Activated naive CD4-positive, alpha-beta T cell (primary cell): ENCODE measurements around the gene PDE5A.
"Not testable (repeated sequence)": the region's sequence is repeated elsewhere in the genome, so short reads cannot be mapped to it uniquely, and the experiment has no call there.

Experiments used
- DNase-seq, 4 experiments: peaks; one replicate each; lab custom pipeline; 2025; lab: John Stamatoyannopoulos, UW

The PDE5A gene

DNA sequence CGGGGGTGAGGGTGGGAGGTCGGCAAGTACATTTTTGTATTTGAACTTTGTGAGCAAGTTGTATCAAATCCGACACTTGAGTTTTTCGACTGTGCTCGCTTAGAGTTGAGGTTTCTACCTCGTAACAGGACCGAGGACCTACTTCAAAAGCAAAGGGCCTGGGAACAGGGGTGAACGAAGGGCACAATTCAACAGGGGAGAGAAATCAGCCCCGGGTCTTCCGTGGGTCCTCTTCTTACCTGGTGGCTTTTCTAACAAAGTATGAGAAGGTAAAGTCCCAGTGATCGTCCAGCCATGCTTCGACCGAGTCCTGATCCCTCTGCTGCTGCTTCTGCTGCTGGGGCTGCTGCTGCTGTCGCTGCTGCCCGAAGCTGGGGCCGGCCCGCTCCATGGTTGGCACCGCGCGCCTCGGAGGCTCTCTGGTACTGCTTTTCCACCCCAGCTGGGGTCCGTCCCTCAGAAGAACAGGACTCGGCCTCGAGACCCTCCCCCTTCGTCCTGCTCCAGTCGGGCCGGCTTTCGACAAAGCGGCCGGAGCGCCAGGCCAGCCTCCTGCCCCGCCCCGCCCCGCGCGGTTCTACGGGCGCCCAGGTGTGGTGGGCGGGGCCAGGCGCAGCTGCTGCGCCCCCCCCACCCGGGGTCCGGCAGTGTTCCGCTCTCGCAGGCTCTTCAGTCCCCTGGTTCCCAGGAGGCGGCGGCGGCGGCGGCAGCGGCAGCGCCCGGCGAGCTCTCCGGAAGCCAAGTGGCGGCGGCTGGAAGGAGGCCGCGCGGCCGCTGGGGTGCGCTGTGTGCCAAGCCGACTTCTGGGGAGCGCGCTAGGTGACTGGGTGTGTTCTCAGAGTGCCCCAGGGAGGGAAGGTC is at the start of gene PDE5A:
PDE5A (minus strand) TSS at position 524 of the 861 bp plus-strand sequence; CDS start at position 391, 133 bp downstream.
- DNase-seq, result peak; percentile 22 to 71 (median 42)

DNA sequence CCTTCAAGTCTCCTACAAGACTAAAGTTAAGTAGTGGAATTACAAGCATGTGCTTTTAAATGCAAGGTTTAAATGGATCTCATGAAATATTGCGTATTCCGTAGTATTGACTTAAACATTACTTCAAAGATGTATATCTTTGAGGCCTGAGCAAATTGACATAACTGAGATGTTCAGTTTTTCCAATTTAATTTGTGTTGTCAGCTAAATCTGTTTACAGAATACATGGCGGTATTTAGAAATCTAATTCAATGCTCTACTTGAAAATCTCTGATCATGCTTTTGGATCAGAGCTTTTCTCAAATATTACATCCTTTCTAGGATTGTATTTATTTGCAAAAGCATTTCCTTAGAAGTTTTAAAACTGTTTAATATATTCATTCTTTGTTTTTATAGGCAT is 47.5 kb upstream of the PDE5A start:
- DNase-seq, result no peak

DNA sequence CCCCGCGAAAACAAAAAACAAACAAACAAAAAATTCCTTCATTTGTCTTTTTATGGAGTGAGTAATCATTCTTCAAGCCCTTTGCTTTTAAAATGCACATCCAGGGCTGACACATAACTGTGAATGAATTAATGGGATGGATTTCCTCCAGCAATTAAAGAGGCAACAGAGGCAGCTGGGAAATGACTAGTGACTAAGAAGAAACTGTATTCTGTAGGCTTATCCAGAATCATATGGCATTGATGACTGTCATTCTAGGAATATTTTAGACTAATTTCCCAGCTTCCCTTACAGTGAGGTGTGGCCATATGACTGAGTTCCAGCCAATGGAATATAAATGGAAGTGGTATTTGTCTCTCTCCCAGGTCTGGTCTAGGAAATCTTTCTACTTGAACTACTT is 46.8 kb upstream of the PDE5A start:
- no peak for DNase-seq

DNA sequence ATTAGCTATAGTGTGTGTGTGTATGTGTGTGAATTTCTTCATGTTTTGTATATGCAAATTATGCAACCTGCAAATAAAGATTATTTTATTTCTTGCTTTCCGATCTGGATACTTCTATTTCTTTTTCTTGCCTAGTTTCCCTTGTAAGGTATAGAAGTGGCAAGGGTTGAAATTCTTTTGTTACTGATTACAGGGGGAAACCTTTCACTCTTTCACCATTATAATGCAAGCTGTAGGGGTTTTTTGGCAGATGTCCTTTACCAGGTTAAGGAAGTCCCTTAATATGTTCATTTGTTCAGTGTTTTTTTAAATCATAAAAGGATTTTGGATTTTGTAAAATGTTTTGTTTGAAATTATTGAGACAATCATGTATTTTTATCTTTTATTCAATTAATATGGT is 44.3 kb upstream of the PDE5A start:
- DNase-seq, result no peak

DNA sequence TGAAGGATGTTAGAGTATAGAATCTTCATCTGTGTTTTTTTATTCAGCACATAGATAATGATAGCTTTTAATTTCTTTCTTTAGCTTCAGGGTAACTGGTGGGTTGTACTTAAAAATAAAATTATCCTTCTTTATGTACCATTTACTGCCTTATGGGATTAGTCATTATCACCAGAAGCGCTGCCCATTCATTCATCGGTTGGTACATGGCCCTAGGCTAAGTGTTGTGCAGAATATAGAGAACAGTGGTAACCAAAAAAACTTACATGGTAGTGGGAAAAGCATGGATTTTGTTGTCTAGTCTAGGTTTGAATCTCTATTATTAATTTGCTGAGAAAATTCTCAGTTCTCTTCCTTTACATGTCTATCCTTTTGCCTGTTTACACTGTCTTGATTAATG is 43.5 kb upstream of the PDE5A start:
- DNase-seq, result no peak

DNA sequence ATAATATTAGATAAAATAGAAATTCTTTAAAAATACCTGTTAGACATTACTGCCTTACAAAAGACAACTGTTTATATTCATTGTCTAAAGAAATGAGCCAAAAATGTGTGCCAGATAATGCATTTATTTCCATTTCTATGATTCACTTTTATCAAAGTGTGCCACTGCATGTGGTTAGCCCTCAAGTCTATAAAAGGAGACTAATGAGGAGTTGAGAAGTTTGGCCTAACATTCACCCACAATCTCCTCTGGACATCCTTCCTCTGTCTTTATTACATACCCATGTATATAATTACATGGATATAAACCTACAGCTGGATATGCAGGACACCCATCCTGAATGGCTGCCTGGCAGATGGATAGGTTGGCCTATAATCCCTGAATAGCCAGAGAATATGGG is 42.6 kb upstream of the PDE5A start:
- no peak for DNase-seq

DNA sequence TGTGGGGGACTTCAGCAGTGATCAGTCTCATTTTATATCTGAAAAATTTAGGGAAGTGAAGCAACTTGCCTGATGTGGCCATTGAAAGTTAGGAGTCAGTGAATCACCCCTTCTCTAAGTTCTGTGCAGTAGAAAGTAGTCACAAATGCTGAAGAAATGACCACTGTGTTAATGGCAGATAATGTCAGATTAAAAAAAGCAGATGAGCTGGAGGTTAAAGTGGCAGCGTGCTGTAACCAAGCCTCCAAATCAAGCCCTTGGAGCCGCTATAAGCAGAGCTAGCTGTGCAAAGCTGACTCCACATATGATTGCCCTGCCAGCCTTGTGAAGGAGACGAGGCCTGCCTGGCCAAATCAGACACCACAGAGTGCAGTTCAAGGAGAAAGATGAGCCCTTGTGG is 39.2 kb upstream of the PDE5A start:
- DNase-seq, result no peak

DNA sequence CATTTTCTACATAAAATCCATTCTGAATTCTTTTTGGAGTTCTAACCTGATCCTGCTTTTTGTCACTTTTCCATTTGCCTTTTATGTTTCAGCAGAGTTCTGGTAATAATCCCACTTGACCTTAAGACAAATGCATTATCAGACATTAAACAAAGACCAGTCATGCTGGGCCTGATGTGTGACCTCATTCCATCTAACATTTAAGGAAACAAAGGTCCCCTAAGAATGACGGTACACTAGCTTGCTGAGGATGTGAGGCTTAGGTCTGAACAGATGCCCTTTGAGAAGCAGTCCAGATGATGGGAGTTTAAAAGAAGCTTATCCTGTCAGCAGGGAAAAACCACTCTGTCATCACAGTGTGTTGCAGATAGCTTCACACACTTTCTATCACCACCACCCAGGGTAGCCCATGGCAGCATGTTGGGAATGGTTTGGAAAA is 38.1 kb upstream of the PDE5A start:
- no peak for DNase-seq

DNA sequence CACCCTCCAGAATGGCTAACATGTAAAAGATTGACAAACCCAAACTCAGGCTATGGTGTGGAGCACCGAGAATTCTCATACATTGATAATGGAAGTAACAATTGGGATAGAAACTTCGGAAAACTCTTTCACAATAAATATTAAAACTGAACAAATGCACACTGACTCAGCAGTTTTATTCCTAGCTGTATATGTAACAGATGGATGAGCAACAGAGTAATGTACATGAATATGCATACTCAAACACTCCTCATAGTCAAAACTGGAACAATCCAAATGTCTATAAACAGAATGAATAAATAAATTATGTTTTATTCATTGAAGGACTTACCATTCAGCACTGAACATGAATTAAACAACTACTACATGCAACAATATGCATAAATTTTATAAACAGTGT is 37.1 kb upstream of the PDE5A start:
- DNase-seq, result no peak

DNA sequence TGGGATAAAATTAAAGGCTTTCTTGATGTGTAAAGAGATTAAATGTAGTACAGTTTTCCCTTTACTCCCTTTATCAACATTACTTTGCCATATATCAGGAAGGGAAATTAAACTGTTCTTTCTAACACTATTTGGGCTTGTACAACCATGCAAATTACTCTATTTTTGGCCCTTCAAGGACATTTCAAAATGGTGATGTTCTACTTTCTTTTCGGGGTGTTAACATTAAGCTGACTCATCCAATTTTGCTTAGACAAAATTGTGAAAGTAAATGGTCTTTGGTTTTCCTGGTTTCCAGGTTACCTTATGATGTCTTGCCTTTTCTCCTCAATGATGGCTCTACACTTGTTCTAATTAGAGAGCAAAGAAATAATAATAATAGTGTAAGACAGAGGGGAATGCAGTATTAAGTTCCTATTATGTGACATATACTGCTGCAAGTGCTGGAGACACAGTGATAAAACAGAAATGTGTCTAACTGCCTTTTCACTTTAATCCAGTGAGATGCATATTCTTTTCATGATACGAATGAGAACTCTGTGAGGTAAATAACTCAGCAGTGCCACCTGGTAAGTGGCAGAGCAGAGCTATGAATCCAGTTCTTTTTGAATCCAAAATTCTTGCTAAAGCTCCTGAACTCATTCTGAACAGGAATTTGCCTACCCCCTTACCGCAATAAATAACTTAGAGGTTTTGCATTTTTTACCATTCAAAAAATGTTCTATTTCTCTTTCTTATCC is 35.7 kb upstream of the PDE5A start:
- DNase-seq, result no peak

DNA sequence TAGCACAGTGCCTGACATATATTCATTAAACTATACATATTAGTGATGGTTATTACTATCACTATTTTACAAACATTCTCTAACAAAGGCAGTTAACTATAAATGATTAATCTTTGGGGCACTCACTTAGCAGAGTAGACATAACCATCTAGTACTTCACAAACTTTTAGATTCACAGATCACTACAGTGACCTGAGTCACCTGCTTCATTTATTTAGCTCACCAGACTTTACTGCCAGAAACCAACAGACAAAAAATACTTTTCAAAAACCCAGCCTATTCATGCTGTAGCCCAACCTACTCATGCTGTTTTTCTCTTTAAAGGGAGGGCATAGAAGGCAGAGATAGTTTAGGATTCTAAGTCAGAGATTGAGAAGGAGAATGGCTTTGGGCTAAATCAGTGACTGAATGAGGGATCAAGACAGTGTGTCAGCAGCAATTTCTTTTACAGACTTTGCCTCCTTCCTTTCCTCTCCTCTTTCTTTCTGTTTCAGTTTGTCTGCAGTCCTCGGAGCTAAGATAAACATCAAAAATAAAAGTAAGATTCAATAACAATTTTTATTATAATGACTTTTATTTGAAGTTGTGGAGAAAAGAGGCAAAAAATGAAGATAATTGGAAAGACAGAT is 34.7 kb upstream of the PDE5A start:
- no peak for DNase-seq

DNA sequence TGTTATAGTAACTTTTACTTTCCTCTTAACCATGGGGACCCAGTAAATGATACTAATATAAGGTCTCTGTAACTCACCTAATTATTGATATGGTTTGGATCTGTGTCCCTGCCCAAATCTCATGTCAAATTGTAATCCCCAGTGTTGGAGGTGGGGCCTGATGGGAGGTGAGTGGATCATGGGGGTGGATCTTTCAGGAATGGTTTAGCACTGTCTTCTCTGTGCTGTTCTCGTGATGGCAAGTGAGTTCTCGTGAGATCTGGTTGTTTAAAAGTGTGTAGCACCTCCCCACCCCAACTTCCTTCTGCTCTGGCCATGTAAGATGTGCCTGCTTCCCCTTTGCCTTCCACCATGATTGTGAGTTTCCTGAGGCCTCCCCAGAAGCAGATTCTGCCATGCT is 34.0 kb upstream of the PDE5A start:
- DNase-seq, result not testable (repeated sequence)

DNA sequence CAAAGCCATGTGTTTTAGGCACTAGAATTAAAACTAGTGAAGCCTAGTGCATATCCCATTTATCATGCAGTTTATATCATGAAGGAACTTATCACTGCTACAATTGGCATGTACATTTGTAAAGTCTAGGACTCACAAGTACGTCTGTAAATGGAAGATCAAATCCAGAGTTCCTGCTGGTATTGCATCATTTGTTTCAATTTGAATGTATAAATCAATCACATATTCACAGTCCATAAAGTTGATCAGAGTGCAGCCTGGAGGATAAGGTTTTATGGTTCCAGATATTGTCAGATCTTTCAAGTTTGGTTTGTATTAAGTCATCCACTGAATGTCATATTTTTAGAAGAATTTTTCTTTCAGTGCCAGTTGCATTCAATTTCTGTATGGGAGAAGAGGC is 32.6 kb upstream of the PDE5A start:
- DNase-seq, result no peak

DNA sequence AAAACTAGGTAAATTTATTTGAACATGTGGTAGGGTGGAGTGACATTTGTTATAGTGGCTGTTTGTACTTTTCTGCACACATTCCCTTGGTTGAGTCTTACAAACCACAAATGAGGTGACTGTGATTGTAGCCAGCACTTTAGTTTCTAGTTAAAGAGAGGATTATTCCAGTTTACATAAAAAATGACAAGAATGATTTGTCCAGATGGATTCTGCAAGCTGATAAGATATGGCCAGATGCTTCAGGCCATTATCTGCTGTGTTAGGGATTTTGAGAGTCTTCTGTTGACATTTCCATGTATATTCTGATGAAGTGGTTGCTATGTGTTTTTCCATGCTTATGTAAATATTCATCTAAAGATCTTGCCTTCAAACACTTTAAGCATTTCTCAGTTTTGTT is 31.0 kb upstream of the PDE5A start:
- no peak for DNase-seq

DNA sequence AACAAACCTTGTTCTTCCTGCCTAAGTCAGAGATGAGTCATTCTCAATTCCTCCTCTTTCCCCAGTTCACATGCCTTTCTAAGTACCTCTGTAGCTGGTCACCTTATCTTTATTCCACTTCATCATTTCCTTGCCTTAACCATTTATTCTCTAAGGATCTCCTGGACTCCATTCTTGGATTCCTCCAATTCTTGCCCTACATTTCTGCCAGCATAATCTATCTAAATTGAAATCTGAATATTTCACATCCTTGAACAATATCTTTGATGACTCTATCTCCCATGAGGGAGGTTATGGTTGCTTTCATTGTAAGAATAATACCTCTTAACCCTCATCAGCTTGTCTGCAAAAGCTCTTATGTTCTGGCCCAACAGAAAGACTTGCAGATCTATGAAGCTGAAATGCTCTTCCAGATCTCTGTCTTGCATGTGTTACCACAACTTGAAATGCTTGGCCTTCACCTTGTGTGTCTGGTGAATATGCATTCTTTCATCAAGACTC is 28.6 kb upstream of the PDE5A start:
- DNase-seq, result no peak

DNA sequence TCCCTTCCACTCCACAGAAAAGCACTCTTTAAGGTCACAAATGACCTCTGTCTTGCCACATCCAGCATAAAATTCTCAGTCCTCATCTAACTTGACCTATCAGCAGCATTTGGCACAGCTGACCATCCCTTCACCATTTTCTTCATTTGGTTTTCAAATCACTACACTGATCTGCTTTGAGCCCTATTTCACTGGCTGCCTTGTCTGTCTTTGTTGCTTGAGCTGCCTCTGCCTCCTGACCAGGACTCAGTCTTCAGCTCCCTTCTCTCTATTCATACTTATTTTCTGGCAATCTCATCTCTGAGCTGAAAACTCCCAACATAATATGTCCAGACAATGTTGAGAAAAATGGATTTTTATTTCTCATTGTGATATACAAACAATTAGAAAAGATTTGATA is 27.7 kb upstream of the PDE5A start:
- no peak for DNase-seq

DNA sequence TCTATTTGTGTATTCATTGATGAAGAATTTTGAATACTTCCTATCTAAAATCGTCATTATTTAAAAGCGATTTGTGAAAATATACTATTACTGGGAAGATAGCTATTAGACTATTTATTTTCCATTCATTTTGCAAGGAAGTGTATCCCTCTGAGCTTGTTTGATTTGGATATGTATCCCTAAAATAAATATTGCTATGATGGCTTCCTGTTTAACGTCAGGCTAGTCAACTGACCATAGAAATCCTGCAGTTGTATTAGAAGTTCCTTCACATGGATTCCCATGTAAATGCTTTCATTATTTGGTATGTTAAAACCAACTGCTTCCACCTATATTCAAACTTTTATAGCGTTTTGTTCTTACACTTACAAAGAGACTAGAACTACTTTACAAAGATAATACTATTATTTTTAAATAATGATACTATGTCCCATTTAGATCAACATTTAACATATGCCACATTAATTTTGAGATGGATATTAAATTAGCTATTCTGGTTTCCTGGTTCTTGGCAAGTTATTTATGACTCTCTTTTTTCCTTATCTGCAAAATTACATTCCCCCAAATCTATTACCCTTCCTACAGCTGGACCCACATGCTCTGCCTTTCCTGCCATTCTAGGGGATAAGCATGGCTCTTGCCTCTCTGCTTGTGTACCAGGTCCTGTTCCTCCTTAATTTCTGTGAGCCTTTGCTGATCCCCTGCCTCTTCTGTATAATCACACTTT is 26.7 kb upstream of the PDE5A start:
- no peak for DNase-seq

DNA sequence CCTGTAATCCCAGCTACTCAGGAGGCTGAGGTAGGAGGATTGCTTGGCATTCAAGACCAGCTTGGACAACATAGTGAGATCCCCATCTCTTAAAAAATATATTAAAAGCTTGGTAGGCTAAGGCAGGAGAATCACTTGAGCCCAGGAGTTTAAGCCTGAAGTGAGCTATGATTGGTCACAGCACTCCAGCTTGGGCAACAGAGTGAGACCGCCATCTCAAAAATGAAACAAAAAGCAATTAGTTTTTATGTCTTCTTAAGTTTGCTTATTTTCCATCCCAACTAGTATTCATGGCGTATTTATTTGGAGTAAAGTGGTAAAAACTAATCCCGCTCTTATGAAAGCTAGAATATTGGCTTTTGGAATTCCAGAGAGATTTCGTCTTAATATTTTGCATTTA is 25.4 kb upstream of the PDE5A start:
- no peak for DNase-seq

DNA sequence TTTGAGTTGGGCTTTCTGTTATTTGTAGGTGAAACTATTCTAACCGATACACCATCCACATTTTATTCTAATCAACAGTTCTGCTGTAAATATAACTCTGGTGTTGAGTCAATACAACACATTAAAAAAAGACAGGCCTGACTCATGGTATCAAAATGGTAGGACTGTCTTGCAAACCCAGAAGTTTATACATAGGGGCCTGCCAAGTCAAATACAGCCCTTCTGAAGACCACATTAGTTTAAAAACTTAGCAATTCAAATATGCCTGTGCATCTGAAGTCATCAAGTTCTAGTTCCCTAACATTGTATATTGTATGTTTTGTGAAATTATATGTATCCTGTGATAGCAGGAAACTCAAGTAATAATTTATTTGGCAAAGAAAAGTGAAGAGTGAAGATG is 24.4 kb upstream of the PDE5A start:
- no peak for DNase-seq

DNA sequence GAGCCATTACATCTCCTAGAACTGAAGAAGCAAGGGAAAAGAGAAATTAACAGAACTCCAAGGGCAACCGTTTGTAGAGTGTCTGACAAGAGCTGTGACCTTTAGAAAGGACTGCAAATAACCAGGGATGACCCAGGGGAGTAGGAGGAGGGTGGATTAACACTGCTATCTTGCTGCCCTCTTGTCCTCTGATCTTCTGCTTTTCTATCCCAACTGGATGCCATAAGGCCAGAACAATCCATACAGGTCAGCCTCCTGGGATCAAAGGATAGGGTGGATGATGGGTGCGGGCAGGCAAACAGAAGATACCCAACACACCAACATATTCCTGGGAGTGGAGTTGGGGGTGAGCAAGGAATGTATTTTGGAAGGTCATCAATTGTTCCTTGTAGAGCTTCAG is 19.8 kb upstream of the PDE5A start:
- DNase-seq, result no peak

DNA sequence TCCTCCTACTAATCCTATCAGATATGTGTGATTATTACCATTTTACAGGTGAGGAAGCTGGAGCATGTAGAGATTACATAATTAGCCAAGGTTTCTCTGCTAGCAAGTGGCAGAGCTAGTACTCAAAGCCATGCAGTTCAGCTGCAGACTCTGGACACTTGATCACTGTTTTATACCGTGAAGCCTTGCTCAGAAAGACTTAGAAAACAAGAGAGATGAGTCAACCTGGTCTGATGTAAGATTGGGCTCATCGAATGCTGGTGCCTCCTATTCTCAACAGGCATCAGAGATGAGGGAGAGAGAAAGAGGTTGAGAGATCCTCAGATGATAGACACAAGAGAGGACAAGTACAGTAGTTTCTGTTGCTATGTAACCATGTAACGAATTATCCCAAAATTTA is 19.0 kb upstream of the PDE5A start:
- no peak for DNase-seq
